Measurements from ENCODE around the gene HES7.

Gene HES7

GRCh38 chr17:8100111-8100510 lies 23.8 kb downstream of the HES7 start:
- TF ChIP-seq CTCF (IDR thresholded peaks at IDR 0.05; ENCODE audit: borderline replicate concordance, extremely low read depth, low read length, poor library complexity, severe bottlenecking) (no peak), EZH2 (IDR thresholded peaks at IDR 0.05; ENCODE audit: borderline replicate concordance, low read depth, low read length, severe bottlenecking) (no peak)
- ATAC-seq (ENCODE audit: insufficient read depth, low read depth), result no peak
- no peak overlapping the region for H3K4me3 ChIP-seq (ENCODE audit: low read depth in 1 of 2, low read length in 2 of 2)

GRCh38 chr17:8096541-8096940 lies 27.4 kb downstream of the HES7 start:
- DNase-seq (no peak), ATAC-seq (ENCODE audit: insufficient read depth, low read depth) (no peak)
- H3K4me1 ChIP-seq (ENCODE audit: insufficient read depth, low read length), result peaks cover 10% of the 10 kb centered on the region
- TF ChIP-seq CTCF (IDR thresholded peaks at IDR 0.05; ENCODE audit: borderline replicate concordance, extremely low read depth, low read length, poor library complexity, severe bottlenecking), result no peak
- no peak for TF ChIP-seq EZH2 (IDR thresholded peaks at IDR 0.05; ENCODE audit: borderline replicate concordance, low read depth, low read length, severe bottlenecking)
- H3K36me3 ChIP-seq (ENCODE audit: insufficient read depth, low read length), result no peaks in the 10 kb centered on the region
- H4K20me1 ChIP-seq (ENCODE audit: insufficient read depth, low read length), result no peaks in the 10 kb centered on the region
- no peak overlapping the region for H3K9ac ChIP-seq (ENCODE audit: low read depth, low read length)
- no peaks in the 10 kb centered on the region for H3K79me2 ChIP-seq (ENCODE audit: insufficient read depth, low read length)
- no peaks in the 10 kb centered on the region for H3K9me3 ChIP-seq (ENCODE audit: insufficient read depth, low read length, severe bottlenecking)
- peaks cover 4% of the 10 kb centered on the region for H3K27me3 ChIP-seq (ENCODE audit: insufficient read depth, low read length, poor library complexity)
- H3K4me3 ChIP-seq (ENCODE audit: low read depth in 1 of 2, low read length in 2 of 2), result no peak overlapping the region
- no peak overlapping the region for H2AFZ ChIP-seq (ENCODE audit: low read depth, low read length)
- H3K4me2 ChIP-seq (ENCODE audit: insufficient read depth, low read length), result no peak overlapping the region
- H3K27ac ChIP-seq (ENCODE audit: low read length), result no peak overlapping the region

More at GRCh38 chr17:8100111-8100510, 23.8 kb downstream of the HES7 start:
- peaks cover 4% of the 10 kb centered on the region for H3K27me3 ChIP-seq (ENCODE audit: insufficient read depth, low read length, poor library complexity)
- no peaks in the 10 kb centered on the region for H3K79me2 ChIP-seq (ENCODE audit: insufficient read depth, low read length)
- no peak for DNase-seq
- H2AFZ ChIP-seq (ENCODE audit: low read depth, low read length), result no peak overlapping the region
- no peaks in the 10 kb centered on the region for H3K4me1 ChIP-seq (ENCODE audit: insufficient read depth, low read length)
- no peaks in the 10 kb centered on the region for H3K9me3 ChIP-seq (ENCODE audit: insufficient read depth, low read length, severe bottlenecking)
- H3K36me3 ChIP-seq (ENCODE audit: insufficient read depth, low read length), result no peaks in the 10 kb centered on the region
- no peak overlapping the region for H3K27ac ChIP-seq (ENCODE audit: low read length)
- H3K9ac ChIP-seq (ENCODE audit: low read depth, low read length), result no peak overlapping the region
- no peaks in the 10 kb centered on the region for H4K20me1 ChIP-seq (ENCODE audit: insufficient read depth, low read length)
- H3K4me2 ChIP-seq (ENCODE audit: insufficient read depth, low read length), result no peak overlapping the region

- Histone ChIP-seq H3K4me3 (ENCODE audit: low read depth in 1 of 2, low read length in 2 of 2) (no peak overlapping the region), H3K9ac (ENCODE audit: low read depth, low read length) (no peak overlapping the region), H3K79me2 (ENCODE audit: insufficient read depth, low read length) (no peaks in the 10 kb centered on the region), H3K4me1 (ENCODE audit: insufficient read depth, low read length) (peaks cover 10% of the 10 kb centered on the region), H3K27me3 (ENCODE audit: insufficient read depth, low read length, poor library complexity) (peaks cover 4% of the 10 kb centered on the region), H3K9me3 (ENCODE audit: insufficient read depth, low read length, severe bottlenecking) (no peaks in the 10 kb centered on the region), H3K27ac (ENCODE audit: low read length) (no peak overlapping the region), H2AFZ (ENCODE audit: low read depth, low read length) (no peak overlapping the region), H4K20me1 (ENCODE audit: insufficient read depth, low read length) (no peaks in the 10 kb centered on the region), H3K4me2 (ENCODE audit: insufficient read depth, low read length) (no peak overlapping the region), H3K36me3 (ENCODE audit: insufficient read depth, low read length) (no peaks in the 10 kb centered on the region)
- DNase-seq, result no peak
- TF ChIP-seq CTCF (IDR thresholded peaks at IDR 0.05; ENCODE audit: borderline replicate concordance, extremely low read depth, low read length, poor library complexity, severe bottlenecking), result no peak
- TF ChIP-seq EZH2 (IDR thresholded peaks at IDR 0.05; ENCODE audit: borderline replicate concordance, low read depth, low read length, severe bottlenecking), result no peak
- ATAC-seq (ENCODE audit: insufficient read depth, low read depth), result no peak
These were observed 28.5 kb downstream of the HES7 start for GRCh38 chr17:8095361-8095760.
